Lower lobe of right lung (tissue), 2 donors: ENCODE measurements around the gene ZMIZ1. TPM values are rescaled to one million over a fixed set of nuclear protein-coding genes. Genes with fewer than 3 reads are reported as not detected.

Experiments used
- ATAC-seq, 2 donors: fragments of 200-7000 bp; cut with Tn5 transposase; one replicate each; pipeline ENCODE4 v1.9.1; 2020 to 2022; ENCODE audit warnings: mild to moderate bottlenecking in 2 of 2, moderate library complexity in 2 of 2
- DNase-seq: peaks from one replicate; pipeline ENCODE4 v3.0.0-alpha.2; 2020
- H3K27ac ChIP-seq: fragments of 200-600 bp; one replicate; pipeline ENCODE4 v1.8.0; 2022
- H3K27me3 ChIP-seq: fragments of 200-600 bp; one replicate; pipeline ENCODE4 v1.8.0; 2022; ENCODE audit warnings: low read depth
- H3K36me3 ChIP-seq: fragments of 200-600 bp; one replicate; pipeline ENCODE4 v1.8.0; 2022; ENCODE audit warnings: mild to moderate bottlenecking
- H3K4me1 ChIP-seq: fragments of 200-600 bp; one replicate; pipeline ENCODE4 v1.8.0; 2022
- H3K4me3 ChIP-seq: fragments of 200-600 bp; one replicate; pipeline ENCODE4 v1.8.0; 2022; ENCODE audit warnings: mild to moderate bottlenecking
- H3K9me3 ChIP-seq: fragments of 200-600 bp; one replicate; pipeline ENCODE4 v1.8.0; 2022
- intact Hi-C: fragments of 100-400 bp; cut with DNase I; formaldehyde crosslinking; loops from one replicate; pipeline ENCODE4 v1.11.0; 2022
- total RNA-seq: library from RNA; stranded (reverse); fragmentation: NEBNext Ultra II Directional; extraction: Animal tissue kit (Norgen Biotek cat#: 25700); gene quantifications from one replicate; pipeline ENCODE4 v1.2.1, GENCODE V29; 2021
- TF ChIP-seq, protein P1 (sequence below): fragments of 200-600 bp; IDR thresholded peaks from one replicate; pipeline ENCODE4 v1.8.0; 2022; ENCODE audit warnings: antibody characterized with exemption, mild to moderate bottlenecking
- donor health status: DM: no; HTN: yes; CAD: no; lungs with severe emphysema.

Gene ZMIZ1
- total RNA-seq, 1 donor from 2014 or later = 102 TPM

DNA sequence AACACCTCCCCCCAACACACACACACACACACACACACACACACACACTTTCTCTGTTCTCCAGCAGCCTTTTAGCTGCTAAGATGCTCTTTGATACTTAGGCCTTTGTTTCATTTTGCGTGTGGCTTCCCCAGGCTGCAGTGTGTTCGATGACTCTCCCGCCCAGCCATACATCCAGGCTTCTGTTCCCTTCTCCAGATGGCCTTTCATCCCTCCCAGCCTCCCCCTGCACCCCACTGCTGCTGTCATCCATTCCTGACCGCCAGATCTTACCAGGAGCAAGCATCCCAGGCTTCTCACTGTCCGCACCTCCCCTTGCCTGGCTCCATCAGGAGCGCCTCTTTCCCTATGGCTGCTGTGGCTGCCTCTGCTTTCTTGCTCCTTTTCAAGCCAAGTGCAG, 200.7 kb downstream of the ZMIZ1 start:
- TF ChIP-seq, protein P1, sequence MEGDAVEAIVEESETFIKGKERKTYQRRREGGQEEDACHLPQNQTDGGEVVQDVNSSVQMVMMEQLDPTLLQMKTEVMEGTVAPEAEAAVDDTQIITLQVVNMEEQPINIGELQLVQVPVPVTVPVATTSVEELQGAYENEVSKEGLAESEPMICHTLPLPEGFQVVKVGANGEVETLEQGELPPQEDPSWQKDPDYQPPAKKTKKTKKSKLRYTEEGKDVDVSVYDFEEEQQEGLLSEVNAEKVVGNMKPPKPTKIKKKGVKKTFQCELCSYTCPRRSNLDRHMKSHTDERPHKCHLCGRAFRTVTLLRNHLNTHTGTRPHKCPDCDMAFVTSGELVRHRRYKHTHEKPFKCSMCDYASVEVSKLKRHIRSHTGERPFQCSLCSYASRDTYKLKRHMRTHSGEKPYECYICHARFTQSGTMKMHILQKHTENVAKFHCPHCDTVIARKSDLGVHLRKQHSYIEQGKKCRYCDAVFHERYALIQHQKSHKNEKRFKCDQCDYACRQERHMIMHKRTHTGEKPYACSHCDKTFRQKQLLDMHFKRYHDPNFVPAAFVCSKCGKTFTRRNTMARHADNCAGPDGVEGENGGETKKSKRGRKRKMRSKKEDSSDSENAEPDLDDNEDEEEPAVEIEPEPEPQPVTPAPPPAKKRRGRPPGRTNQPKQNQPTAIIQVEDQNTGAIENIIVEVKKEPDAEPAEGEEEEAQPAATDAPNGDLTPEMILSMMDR = no peak
- H3K27ac ChIP-seq = peak overlapping the region; percentile 46
- intact Hi-C loops = no loop called here
- H3K36me3 ChIP-seq = peaks cover 11% of the 10 kb centered on the region
- no peaks in the 10 kb centered on the region for H3K9me3 ChIP-seq
- H3K4me1 ChIP-seq = peaks cover 93% of the 10 kb centered on the region
- ATAC-seq (no peak), DNase-seq (no peak)
- H3K4me3 ChIP-seq = no peak overlapping the region
- no peaks in the 10 kb centered on the region for H3K27me3 ChIP-seq

DNA sequence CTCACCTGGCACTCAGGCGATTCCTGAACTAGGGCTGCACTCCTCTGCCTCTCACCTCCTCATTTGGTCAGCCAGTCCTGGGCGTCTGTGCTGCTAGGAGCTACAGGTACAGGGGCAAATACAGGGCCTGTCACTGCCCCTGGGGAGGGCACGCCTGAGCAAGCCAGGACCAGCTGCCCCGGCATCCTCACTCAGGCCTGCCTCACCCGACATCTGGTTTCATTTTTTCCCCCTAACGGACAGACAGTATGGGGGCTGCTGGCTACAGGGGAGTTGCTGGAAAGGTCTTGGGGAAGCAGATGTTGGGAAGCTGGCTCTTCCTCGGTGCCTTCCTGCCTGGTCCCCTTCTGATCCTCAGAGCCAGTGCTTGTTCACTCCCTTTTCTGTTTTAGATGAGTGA, 201.2 kb downstream of the ZMIZ1 start:
- TF ChIP-seq, protein P1 = no peak
- ATAC-seq = no peak
- no peak overlapping the region for H3K4me3 ChIP-seq
- DNase-seq = no peak
- peaks cover 11% of the 10 kb centered on the region for H3K36me3 ChIP-seq
- H3K27me3 ChIP-seq = no peaks in the 10 kb centered on the region
- H3K27ac ChIP-seq = peak overlapping the region; percentile 46
- H3K4me1 ChIP-seq = peaks cover 94% of the 10 kb centered on the region
- no peaks in the 10 kb centered on the region for H3K9me3 ChIP-seq
- intact Hi-C loops = no loop called here

DNA sequence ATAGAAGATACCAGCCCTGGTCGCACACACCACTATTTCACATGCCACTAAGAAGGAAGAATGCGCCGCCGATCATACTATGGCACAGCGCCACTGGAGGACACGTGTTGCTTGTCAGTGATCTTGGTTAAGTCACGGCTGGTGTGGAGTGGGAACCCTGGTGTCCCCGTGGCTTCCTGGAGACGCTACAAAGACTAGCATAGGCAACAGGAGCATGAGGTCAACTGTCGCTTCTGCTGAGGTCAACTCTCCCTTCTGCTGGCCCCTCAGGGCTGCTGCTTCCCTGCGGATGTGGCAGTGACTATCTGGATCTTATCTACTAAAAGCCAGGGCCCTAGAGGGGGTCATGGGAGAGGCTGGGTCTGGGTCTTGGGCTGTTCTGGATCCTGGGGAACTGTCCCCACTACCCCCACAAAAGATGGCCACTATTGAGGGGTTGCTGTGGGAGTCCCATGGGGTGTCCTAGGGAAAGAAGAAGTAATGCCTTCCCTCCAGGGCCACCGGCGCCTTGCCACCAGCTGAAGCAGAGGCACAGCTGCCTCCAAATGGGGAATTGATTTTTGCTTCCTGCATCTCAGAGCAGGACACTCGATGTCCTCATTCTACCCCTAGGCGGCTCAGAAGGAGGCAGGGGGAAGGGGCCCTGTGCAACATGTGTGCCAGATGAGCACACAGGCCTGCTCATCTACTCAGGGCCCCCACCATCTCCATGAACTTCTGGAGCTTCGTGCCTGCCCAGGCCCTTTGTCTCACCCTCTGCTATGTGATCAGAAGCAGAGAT, 201.9 kb downstream of the ZMIZ1 start:
- Histone ChIP-seq H3K9me3 (no peaks in the 10 kb centered on the region), H3K27me3 (no peaks in the 10 kb centered on the region), H3K4me3 (no peak overlapping the region), H3K27ac (peak overlapping the region; percentile 46), H3K36me3 (peaks cover 11% of the 10 kb centered on the region), H3K4me1 (peaks cover 94% of the 10 kb centered on the region)
- TF ChIP-seq, protein P1 = no peak
- peak in 1 of 2 donors; percentile 8 for ATAC-seq
- intact Hi-C loops = no loop called here
- DNase-seq = peak; percentile 76

DNA sequence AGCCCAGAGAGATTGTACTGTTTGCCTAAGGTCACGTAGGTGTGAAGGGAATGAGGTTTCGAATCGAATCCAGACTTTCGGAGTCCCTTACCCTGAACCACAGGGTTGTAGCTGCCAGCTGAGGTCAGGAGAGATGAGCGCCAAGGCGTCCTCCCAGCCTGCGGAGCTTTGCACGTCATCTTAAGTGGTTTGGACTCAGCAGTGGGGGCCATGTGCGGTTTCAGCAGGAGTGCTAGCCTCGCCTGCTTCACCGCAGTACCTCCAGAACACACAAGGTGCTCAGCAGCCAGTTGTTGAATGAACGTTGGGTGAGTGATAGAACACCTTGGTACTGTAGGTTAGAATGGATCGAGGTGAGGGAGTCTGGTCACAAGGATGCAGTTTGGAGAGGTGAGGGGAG, 203.6 kb downstream of the ZMIZ1 start:
- Histone ChIP-seq H3K9me3 (no peaks in the 10 kb centered on the region), H3K4me1 (peaks cover 77% of the 10 kb centered on the region), H3K27me3 (no peaks in the 10 kb centered on the region), H3K27ac (peak overlapping the region; percentile 18), H3K36me3 (peaks cover 21% of the 10 kb centered on the region), H3K4me3 (no peak overlapping the region)
- ATAC-seq (no peak), DNase-seq (no peak)
- TF ChIP-seq, protein P1 = no peak
- intact Hi-C loops = no loop called here

DNA sequence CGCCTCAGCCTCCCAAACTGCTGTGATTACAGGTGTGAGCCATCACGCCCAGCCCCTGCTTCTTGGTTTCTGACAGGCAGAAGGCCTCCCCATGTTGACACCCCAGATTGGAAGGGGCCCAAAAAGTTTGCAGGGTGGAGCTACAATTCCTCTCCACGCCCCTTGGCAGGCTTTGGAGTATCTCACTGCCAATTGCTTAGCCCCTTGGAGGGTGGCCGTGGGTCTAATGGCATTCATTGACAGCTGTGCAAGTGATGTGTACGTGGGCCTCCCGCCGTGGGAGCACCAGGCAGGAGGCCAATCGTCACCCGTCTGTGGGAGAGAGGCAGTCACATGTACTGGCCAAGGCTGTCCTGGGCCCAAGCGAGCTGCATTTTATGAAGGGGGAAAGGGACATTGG, 204.8 kb downstream of the ZMIZ1 start:
- peaks cover 65% of the 10 kb centered on the region for H3K4me1 ChIP-seq
- ATAC-seq (peak in 1 of 2 donors; percentile 18), DNase-seq (no peak)
- H3K4me3 ChIP-seq = no peak overlapping the region
- H3K27me3 ChIP-seq = no peaks in the 10 kb centered on the region
- no peaks in the 10 kb centered on the region for H3K9me3 ChIP-seq
- TF ChIP-seq, protein P1 = no peak
- peak overlapping the region; percentile 79 for H3K27ac ChIP-seq
- intact Hi-C loops = no loop called here
- H3K36me3 ChIP-seq = peaks cover 23% of the 10 kb centered on the region
